H1 (cell line): ENCODE data around the gene TMEM72. TPM values are rescaled to one million over a fixed set of nuclear protein-coding genes. Genes with fewer than 3 reads are reported as not detected.

ENCODE experiments used
- HDAC6 ChIP-seq: IDR thresholded peaks from one replicate; pipeline ENCODE4 v1.7.1; 2012; ENCODE audit warnings: low read depth, mild to moderate bottlenecking, inconsistent platforms, low read length, moderate library complexity
- polyA plus RNA-seq, 7 experiments: library from polyadenylated mRNA; depleted of rRNA in 3 of 7; stranded (reverse) in 5 of 7; unstranded in 2 of 7; fragments of >200 nt in 5 of 7; fragments of 200-250 nt in 2 of 7; gene quantifications; 1 replicate in 5 of 7; 2 replicates in 1 of 7; 4 replicates in 1 of 7; pipeline versions ENCODE4 v1.2.1 to v1.2.3, GENCODE V29; 2011 to 2013; ENCODE audit warnings: missing spikeins in 2 of 7, mixed read lengths in 2 of 7
- total RNA-seq: library from RNA; stranded (reverse); fragmentation: NEBNext Ultra II Directional; extraction: Animal tissue kit (Norgen Biotek cat#: 25700); gene quantifications from 2 replicates; pipeline ENCODE4 v1.2.1, GENCODE V29; 2021

Gene TMEM72
- total and polyA plus RNA-seq, 2 of the 8 experiments (the other 6 are each of a cell fraction or from before 2014, with no cell fraction given): not detected

- TF ChIP-seq HDAC6: no peak
Measured at GRCh38 chr10:44951576-44952226, 40.6 kb downstream of the TMEM72 start (continued).
